ENCODE results near the gene ETV2.

Gene ETV2

GRCh38 chr19:35644206-35644986 is 2.9 kb downstream of the ETV2 start:
- DNase-seq (ENCODE audit: low read depth in 1 of 2, low spot score in 1 of 2) = peak; percentile 85 to 94
- TF ChIP-seq CTCF (IDR thresholded peaks at IDR 0.05; ENCODE audit: insufficient read depth, low read length) (no peak), POLR2AphosphoS5 (IDR thresholded peaks at IDR 0.05; ENCODE audit: low read depth) (peak; percentile 22; the same call in 1 of the 2 replicates), GABPA (IDR thresholded peaks at IDR 0.05; ENCODE audit: low read depth) (no peak), SPI1 (IDR thresholded peaks at IDR 0.05; ENCODE audit: borderline replicate concordance, low read depth) (peak; percentile 2; the same call in 1 of the 2 replicates), REST (IDR thresholded peaks at IDR 0.05; ENCODE audit: insufficient replicate concordance, low read depth) (peak; percentile 79)
- no peak overlapping the region for H3K27ac ChIP-seq (replicated peaks)
- H3K27me3 ChIP-seq (ENCODE audit: insufficient read depth, poor library complexity, severe bottlenecking) = no peaks in the 10 kb centered on the region
- H3K4me3 ChIP-seq (replicated peaks; ENCODE audit: insufficient read depth, low read length) = peak overlapping the region; percentile 58

- TF ChIP-seq SPI1 (IDR thresholded peaks at IDR 0.05; ENCODE audit: borderline replicate concordance, low read depth) (no peak), GABPA (IDR thresholded peaks at IDR 0.05; ENCODE audit: low read depth) (no peak), POLR2AphosphoS5 (IDR thresholded peaks at IDR 0.05; ENCODE audit: low read depth) (no peak; the same call in 1 of the 2 replicates), CTCF (IDR thresholded peaks at IDR 0.05; ENCODE audit: insufficient read depth, low read length) (no peak), REST (IDR thresholded peaks at IDR 0.05; ENCODE audit: insufficient replicate concordance, low read depth) (no peak)
- peak; percentile 80 to 83 for DNase-seq (ENCODE audit: low read depth in 1 of 2, low spot score in 1 of 2)
These were observed 3.6 kb downstream of the ETV2 start for GRCh38 chr19:35644987-35645679.

GRCh38 chr19:35645680-35646511 is 4.4 kb downstream of the ETV2 start:
- Histone ChIP-seq H3K27ac (replicated peaks) (no peak overlapping the region), H3K27me3 (ENCODE audit: insufficient read depth, poor library complexity, severe bottlenecking) (no peaks in the 10 kb centered on the region), H3K4me3 (replicated peaks; ENCODE audit: insufficient read depth, low read length) (no peak overlapping the region)
- TF ChIP-seq REST (IDR thresholded peaks at IDR 0.05; ENCODE audit: insufficient replicate concordance, low read depth) = no peak
- no peak for DNase-seq (ENCODE audit: low read depth in 1 of 2, low spot score in 1 of 2)

More at GRCh38 chr19:35644987-35645679, 3.6 kb downstream of the ETV2 start:
- no peak overlapping the region for H3K27ac ChIP-seq (replicated peaks)
- H3K4me3 ChIP-seq (replicated peaks; ENCODE audit: insufficient read depth, low read length) = peak overlapping the region; percentile 58
- H3K27me3 ChIP-seq (ENCODE audit: insufficient read depth, poor library complexity, severe bottlenecking) = no peaks in the 10 kb centered on the region
